Brain pericyte (primary cell): ENCODE results near the gene CASD1.

ENCODE experiments used
- DNase-seq: peaks from one replicate; pipeline ENCODE4 v3.0.0-alpha.2; 2012; ENCODE audit warnings: low read depth, low spot score

Gene CASD1

GRCh38 chr7:94509264-94509886 is at the start of gene CASD1:
Gene CASD1, plus strand, starts transcription at chr7:94509809. Its CDS starts 276 bp downstream, at chr7:94510085.
- DNase-seq, result no peak

GRCh38 chr7:94466516-94466915 is 43.1 kb upstream of the CASD1 start:
- DNase-seq, result no peak

GRCh38 chr7:94471604-94472003 is 38.0 kb upstream of the CASD1 start:
- no peak for DNase-seq

- no peak for DNase-seq
Measured at GRCh38 chr7:94472608-94473007, 37.0 kb upstream of the CASD1 start.

GRCh38 chr7:94476251-94476840 is 33.3 kb upstream of the CASD1 start:
- no peak for DNase-seq

GRCh38 chr7:94477878-94478277 is 31.7 kb upstream of the CASD1 start:
- no peak for DNase-seq

- no peak for DNase-seq
Measured at GRCh38 chr7:94478648-94479214, 30.9 kb upstream of the CASD1 start.

- no peak for DNase-seq
Measured at GRCh38 chr7:94481279-94481678, 28.3 kb upstream of the CASD1 start.

- no peak for DNase-seq
Measured at GRCh38 chr7:94482796-94483195, 26.8 kb upstream of the CASD1 start.

GRCh38 chr7:94483843-94484242 is 25.8 kb upstream of the CASD1 start:
- DNase-seq, result no peak

- no peak for DNase-seq
Measured at GRCh38 chr7:94486216-94486615, 23.4 kb upstream of the CASD1 start.

GRCh38 chr7:94491410-94491809 is 18.2 kb upstream of the CASD1 start:
- DNase-seq, result no peak

GRCh38 chr7:94492601-94493000 is 17.0 kb upstream of the CASD1 start:
- DNase-seq, result no peak

GRCh38 chr7:94497874-94498670 is 11.5 kb upstream of the CASD1 start:
- DNase-seq, result no peak

GRCh38 chr7:94498918-94499317 is 10.7 kb upstream of the CASD1 start:
- no peak for DNase-seq

GRCh38 chr7:94507462-94507861 is 2.1 kb upstream of the CASD1 start:
- no peak for DNase-seq

GRCh38 chr7:94507962-94508361 is 1.6 kb upstream of the CASD1 start:
- no peak for DNase-seq

GRCh38 chr7:94509887-94510581 is 425 bp downstream of the CASD1 start:
- DNase-seq, result peak; percentile 12

- no peak for DNase-seq
Measured at GRCh38 chr7:94510582-94511496, 1.2 kb downstream of the CASD1 start.

- no peak for DNase-seq
Measured at GRCh38 chr7:94511718-94512117, 2.1 kb downstream of the CASD1 start.
